ENCODE results near the gene ADARB1.

DNA sequence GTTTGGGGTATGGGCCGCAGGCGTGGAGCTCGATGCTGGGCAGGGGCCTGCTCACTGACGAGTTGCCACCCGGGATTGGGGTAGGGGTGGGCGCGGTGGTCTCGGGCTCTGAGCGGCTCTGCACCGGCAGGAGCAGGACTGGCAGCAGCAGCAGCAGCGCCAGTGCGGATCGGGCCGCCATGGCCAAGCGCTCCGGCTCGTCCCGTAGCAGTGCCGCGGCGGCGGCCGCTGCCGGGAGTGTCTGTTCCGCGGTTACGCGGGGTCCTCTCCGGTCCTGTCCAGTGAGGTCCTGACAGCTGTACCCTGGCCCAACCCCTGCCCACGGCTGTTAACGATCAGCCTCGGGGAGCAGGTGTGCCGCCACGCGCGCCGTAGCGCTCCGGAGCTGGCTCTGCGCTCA, 26.5 kb downstream of the ADARB1 start:
- TF ChIP-seq CTCF (IDR thresholded peaks at IDR 0.05): no peak
- TF ChIP-seq EP300 (IDR thresholded peaks at IDR 0.05): no peak

All from tibial nerve (tissue), 4 donors.